GM12875 (cell line): Measurements from ENCODE around the gene RAB33A.

Experiments
- H3K4me3 ChIP-seq: one replicate; pipeline ENCODE4 v1.5.1; 2011; ENCODE audit warnings: low read depth, low read length, control low read depth
- TF ChIP-seq, protein P1 (sequence below): IDR thresholded peaks from 2 replicates; pipeline ENCODE4 v1.5.1; 2011; ENCODE audit warnings: low read depth, mild to moderate bottlenecking, control low read depth, inconsistent platforms, low read length, moderate library complexity, borderline replicate concordance; ENCODE audit not compliant: insufficient read depth

RAB33A gene

DNA sequence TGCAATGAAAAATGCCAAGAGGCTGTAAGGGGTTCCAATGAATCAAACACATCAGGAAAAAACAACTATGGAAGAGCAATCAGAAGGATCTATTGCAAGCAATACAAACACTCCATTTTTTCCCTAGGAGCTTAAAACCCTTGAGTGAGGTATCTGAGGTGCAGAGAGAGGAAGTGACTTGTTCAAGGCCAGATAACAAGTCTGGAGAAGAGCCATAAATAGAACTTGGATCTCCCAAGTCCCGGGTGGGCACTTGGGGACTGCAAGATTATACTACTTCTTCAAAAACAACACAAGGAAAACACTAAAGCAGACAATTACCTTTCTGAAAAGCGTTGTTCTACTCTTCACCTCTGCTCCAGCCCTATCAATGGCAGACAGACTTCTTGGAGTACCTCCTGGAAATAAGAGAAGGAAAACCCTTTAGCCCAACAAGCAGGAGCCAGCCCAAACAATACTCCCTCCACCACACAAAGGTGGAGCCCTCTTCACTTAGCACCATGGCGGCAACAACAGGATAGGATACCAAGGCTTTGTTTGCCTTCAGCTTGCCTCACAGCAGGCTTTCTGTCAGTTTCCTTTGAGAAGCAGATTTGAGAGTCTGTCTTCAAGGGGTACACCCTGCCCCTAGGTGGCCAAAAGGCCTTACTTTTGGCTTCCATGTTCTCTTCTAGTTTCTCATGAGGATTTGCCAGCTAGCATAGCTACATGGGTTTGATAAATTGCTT is 32.1 kb upstream of the RAB33A start:
- H3K4me3 ChIP-seq: no peak overlapping the region
- TF ChIP-seq, protein P1, sequence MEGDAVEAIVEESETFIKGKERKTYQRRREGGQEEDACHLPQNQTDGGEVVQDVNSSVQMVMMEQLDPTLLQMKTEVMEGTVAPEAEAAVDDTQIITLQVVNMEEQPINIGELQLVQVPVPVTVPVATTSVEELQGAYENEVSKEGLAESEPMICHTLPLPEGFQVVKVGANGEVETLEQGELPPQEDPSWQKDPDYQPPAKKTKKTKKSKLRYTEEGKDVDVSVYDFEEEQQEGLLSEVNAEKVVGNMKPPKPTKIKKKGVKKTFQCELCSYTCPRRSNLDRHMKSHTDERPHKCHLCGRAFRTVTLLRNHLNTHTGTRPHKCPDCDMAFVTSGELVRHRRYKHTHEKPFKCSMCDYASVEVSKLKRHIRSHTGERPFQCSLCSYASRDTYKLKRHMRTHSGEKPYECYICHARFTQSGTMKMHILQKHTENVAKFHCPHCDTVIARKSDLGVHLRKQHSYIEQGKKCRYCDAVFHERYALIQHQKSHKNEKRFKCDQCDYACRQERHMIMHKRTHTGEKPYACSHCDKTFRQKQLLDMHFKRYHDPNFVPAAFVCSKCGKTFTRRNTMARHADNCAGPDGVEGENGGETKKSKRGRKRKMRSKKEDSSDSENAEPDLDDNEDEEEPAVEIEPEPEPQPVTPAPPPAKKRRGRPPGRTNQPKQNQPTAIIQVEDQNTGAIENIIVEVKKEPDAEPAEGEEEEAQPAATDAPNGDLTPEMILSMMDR: no peak

DNA sequence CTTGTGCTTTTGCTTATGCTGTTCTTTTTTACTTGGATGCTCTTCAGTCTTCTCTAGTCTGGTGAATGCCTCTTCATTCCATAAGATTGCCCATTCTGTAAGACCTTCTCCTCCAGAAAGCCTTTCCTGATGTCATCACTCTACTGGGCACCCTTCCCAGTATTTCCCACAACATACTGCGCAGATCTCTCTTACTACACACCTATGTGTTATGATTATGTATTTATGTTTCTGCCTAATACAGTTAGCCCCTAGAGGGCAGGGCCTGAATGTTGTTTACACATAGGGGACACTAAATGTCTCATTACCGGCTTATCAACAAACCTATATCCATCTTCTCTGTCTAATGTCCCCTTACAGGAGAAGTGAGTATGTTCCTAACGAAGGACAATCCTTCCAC is 27.3 kb upstream of the RAB33A start:
- TF ChIP-seq, protein P1: no peak
- H3K4me3 ChIP-seq: no peak overlapping the region

DNA sequence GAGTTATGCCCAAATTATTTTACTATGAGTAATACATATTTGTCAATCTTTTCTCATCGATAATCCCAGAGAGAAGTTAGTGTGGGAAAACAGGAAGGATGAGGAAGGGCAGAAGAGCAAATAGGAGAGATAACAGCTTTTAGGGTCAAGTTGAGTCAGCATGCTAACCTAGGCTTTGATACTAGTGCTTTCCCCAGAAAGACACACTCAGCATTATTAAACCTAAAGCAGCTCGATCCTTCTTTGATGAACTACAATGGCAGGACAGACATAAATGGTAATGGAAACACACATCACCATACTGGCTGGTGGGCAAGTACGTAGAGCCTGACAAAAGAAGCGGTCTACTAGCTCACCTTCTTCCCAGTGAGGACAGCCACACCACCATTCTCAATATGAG is 26.6 kb upstream of the RAB33A start:
- H3K4me3 ChIP-seq: no peak overlapping the region
- TF ChIP-seq, protein P1: no peak

DNA sequence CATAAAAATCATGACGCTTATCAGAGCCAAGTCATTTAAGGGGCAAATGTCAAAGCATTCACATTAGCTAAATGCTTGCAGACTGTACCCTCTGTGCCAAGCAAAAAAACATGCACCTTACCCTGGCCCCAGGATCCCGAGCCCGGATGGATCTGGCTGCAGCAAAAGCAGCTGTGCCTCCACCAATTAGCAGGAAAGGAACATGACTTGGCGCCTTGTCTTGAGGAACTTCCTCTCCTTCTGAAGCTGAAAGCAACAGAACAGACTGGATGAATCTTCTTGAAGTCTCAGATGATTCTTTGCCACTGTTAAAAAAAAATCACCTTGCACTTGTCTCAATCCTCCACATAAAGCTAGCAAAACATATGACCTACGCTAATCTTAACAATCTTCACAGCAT is 24.1 kb upstream of the RAB33A start:
- TF ChIP-seq, protein P1: no peak

DNA sequence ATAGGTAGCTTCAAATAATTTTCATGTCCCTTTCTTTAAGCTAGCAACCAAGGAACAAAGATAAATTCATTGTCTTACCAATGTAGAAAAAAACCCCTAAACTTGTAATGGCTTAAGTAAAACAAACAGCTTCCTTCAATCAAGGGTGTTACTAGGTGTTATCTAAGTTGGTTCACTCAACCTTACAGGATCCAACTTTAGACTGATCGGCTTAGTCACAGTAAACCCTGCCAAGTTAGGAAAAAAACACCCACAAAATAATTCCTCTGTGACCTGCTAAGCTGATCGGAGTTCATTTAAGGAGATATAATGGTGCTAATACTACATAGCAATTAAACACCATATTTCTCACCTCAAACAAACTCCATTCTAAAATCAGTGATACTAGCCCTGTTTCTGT is 16.2 kb upstream of the RAB33A start:
- H3K4me3 ChIP-seq: no peak overlapping the region

More for the DNA sequence above, 24.1 kb upstream of the RAB33A start:
- H3K4me3 ChIP-seq: no peak overlapping the region

DNA sequence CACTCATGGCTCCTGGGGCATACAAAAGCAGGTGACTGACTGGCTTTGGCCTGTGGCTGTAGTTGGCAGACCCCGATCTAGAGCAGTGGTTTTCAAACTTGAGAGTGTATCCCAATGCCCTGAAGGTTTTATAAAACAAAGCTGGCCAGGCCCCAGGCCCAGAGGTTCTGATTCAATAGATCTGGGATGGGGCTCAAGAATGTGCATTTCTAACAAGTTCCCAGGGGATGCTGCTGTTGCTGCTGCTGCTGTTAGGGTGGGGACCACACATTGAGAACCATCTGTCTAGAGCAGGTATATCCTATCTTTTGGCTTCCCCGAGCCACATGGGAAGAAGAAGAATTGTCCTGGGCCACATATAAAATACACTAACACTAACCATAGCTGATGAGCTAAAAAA is 13.5 kb upstream of the RAB33A start:
- H3K4me3 ChIP-seq: no peak overlapping the region
- TF ChIP-seq, protein P1: no peak

More for the DNA sequence above, 16.2 kb upstream of the RAB33A start:
- TF ChIP-seq, protein P1: no peak

DNA sequence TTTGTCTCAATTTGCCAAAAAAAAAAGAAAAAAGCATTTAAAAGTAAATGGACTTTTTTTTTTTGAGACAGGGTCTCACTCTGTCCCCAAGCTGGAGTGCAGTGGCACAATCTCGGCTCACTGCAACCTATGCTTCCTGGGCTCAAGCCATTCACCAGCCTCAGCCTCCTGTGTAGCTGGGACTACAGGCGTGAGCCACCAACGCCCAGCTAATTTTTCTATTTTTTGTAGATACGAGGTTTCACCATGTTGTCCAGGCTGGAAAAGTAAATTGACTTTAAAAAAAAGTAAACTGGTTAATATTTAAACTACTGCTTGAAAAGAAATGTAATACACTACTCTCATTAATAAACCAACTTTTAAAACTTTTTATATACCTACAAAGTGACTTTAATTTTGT is 12.0 kb upstream of the RAB33A start:
- no peak overlapping the region for H3K4me3 ChIP-seq
- TF ChIP-seq, protein P1: no peak
